HG03432 (cell line): Measurements from ENCODE around the gene PLA2G2A.
"Not testable (repeated sequence)": the region's sequence is repeated elsewhere in the genome, so short reads cannot be mapped to it uniquely, and the experiment has no call there.

ENCODE experiments used
- ATAC-seq: cut with Tn5 transposase; IDR thresholded peaks from one replicate; pipeline ENCODE4 v1.9.1; 2021; ENCODE audit warnings: mild to moderate bottlenecking, moderate library complexity; ENCODE audit not compliant: unreplicated experiment

The PLA2G2A gene

GRCh38 chr1:19979494-19979977 is at the start of gene PLA2G2A:
Gene PLA2G2A, minus strand, starts transcription at chr1:19979618. Its CDS starts 845 bp downstream, at chr1:19978773.
- no peak for ATAC-seq

GRCh38 chr1:20028726-20029125 is 49.3 kb upstream of the PLA2G2A start:
- no peak for ATAC-seq

GRCh38 chr1:20028125-20028524 is 48.7 kb upstream of the PLA2G2A start:
- ATAC-seq: no peak

- no peak for ATAC-seq
Measured at GRCh38 chr1:20017741-20018140, 38.3 kb upstream of the PLA2G2A start.

GRCh38 chr1:20014153-20014552 is 34.7 kb upstream of the PLA2G2A start:
- ATAC-seq: no peak

- no peak for ATAC-seq
Measured at GRCh38 chr1:20010016-20010415, 30.6 kb upstream of the PLA2G2A start.

GRCh38 chr1:20009212-20009611 is 29.8 kb upstream of the PLA2G2A start:
- no peak for ATAC-seq

- no peak for ATAC-seq
Measured at GRCh38 chr1:20008391-20008841, 29.0 kb upstream of the PLA2G2A start.

GRCh38 chr1:19998823-19999222 is 19.4 kb upstream of the PLA2G2A start:
- not testable (repeated sequence) for ATAC-seq

- no peak for ATAC-seq
Measured at GRCh38 chr1:19990689-19991088, 11.3 kb upstream of the PLA2G2A start.

GRCh38 chr1:19990182-19990582 is 10.8 kb upstream of the PLA2G2A start:
- not testable (repeated sequence) for ATAC-seq

- no peak for ATAC-seq
Measured at GRCh38 chr1:19988267-19989006, 9.0 kb upstream of the PLA2G2A start.

GRCh38 chr1:19987719-19988118 is 8.3 kb upstream of the PLA2G2A start:
- no peak for ATAC-seq

- not testable (repeated sequence) for ATAC-seq
Measured at GRCh38 chr1:19984409-19985016, 5.1 kb upstream of the PLA2G2A start.

GRCh38 chr1:19981507-19982312 is 2.3 kb upstream of the PLA2G2A start:
- no peak for ATAC-seq

GRCh38 chr1:19981170-19981506 is 1.7 kb upstream of the PLA2G2A start:
- ATAC-seq: no peak

GRCh38 chr1:19980314-19980713 is 896 bp upstream of the PLA2G2A start:
- no peak for ATAC-seq

- ATAC-seq: no peak
Measured at GRCh38 chr1:19978143-19978542, 1.3 kb downstream of the PLA2G2A start.

GRCh38 chr1:19976317-19977003 is 3.0 kb downstream of the PLA2G2A start:
- ATAC-seq: no peak

- no peak for ATAC-seq
Measured at GRCh38 chr1:19975423-19976193, 3.8 kb downstream of the PLA2G2A start.
